Sigmoid colon (tissue), 4 donors: Measurements from ENCODE around the gene CCDC91.

ENCODE experiments used
- CTCF ChIP-seq, 4 experiments: fragments of 450-650 bp in 3 of 4; fragments of 200-600 bp in 1 of 4; IDR thresholded peaks; one replicate each; pipeline ENCODE4 v1.5.1; 2016 to 2019; ENCODE audit warnings: antibody characterized with exemption in 4 of 4, mild to moderate bottlenecking in 3 of 4, moderate library complexity in 2 of 4
- EP300 ChIP-seq, 4 donors: sonication (generic); formaldehyde crosslinking; IDR thresholded peaks; one replicate each; pipeline ENCODE4 v1.6.1; 2017; ENCODE audit warnings: antibody characterized with exemption in 4 of 4
- POLR2A ChIP-seq, 2 donors: fragments of 450-650 bp; IDR thresholded peaks; one replicate each; pipeline ENCODE4 v1.6.1; 2016; ENCODE audit warnings: antibody characterized with exemption in 2 of 2, mild to moderate bottlenecking in 2 of 2, moderate library complexity in 2 of 2
- POLR2AphosphoS5 ChIP-seq, 4 donors: sonication (generic); formaldehyde crosslinking; IDR thresholded peaks; one replicate each; pipeline ENCODE4 v1.6.1; 2017; ENCODE audit warnings: antibody characterized with exemption in 4 of 4

- TF ChIP-seq CTCF (IDR thresholded peaks at IDR 0.05) (no peak), POLR2AphosphoS5 (IDR thresholded peaks at IDR 0.05) (no peak), POLR2A (IDR thresholded peaks at IDR 0.05) (no peak), EP300 (IDR thresholded peaks at IDR 0.05) (no peak)
Observed at GRCh38 chr12:28453686-28454085, 263.4 kb downstream of the CCDC91 start.
